ENCODE results near the gene MAPKAP1. TPM values are rescaled to one million over a fixed set of nuclear protein-coding genes. Genes with fewer than 3 reads are reported as not detected.

Gene MAPKAP1
- total RNA-seq, 2 experiments from 2014 or later: 111 to 117 TPM

DNA sequence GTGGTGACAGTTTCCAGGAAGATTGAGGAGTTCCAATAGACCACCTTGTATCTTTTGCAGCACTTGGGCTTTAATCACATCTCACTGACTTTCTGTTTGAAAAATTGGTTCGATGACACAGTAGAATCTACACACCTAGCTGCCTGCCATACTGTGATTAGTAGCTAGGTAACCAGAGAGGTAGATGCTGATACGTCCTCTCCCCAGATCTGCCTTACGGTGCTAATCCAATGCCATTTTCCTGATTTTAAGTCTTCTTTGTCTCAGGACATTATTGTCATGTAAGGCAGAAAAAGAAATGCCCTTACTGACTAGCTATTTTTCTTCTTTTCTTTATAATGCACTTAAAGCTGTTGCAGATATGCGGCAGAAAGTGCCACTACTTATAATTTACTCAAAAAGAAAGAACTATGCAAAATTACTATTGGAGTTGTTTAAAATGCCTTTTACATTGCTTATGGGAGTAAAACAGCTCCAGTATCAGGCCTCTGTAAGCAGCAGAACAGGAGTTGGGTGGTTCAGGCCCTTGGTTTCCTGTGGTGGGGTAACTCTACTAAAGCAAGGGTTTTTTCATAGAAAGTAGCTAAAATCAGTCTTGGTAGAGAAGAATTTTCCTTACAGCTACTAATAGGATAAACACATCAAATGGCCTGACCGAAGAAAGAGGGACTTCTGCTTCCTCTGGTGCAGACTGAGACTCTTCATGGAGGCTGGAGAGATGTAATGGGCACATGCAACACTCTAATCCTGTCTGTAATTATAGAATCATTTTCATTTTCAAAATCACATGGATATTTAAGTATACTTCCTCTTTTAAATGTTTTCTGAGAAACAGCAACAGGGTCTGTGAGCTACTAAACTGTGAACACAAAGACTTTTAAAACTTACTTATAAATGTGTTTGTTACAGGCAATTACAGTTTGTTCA lies 177.2 kb downstream of the MAPKAP1 start:
- ChIA-PET POLR2A (interaction anchor here (0.5 kb wide), 1 partner anchor 38 kb away, joined by 3 read pairs; no protein-coding TSS in a partner anchor), CTCF (interaction anchor here (0.7 kb wide), 1 partner anchor 734 kb away, joined by 3 read pairs; no protein-coding TSS in a partner anchor)

DNA sequence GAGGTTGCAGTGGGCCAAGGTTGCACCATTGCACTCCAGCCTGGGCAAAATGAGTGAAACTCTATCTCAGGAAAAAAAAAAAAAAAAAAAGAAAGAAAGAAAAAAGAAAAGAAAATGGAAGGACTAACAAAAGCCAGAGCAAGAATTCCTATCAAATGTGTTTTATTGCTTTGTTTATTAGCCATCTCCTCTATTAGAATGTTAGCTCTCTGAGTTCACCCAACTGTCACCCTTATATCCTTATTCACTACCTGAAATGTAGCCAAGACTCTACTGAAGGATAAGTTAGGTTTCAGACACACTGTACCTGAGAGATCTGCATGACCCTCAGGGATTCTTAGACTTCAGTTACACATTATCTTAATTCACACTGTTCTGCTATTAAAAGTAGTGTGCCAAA lies 177.9 kb downstream of the MAPKAP1 start:
- CTCF ChIA-PET: interaction anchor here (0.7 kb wide), 1 partner anchor 735 kb away, joined by 3 read pairs; no protein-coding TSS in a partner anchor
- POLR2A ChIA-PET: no interaction called here

DNA sequence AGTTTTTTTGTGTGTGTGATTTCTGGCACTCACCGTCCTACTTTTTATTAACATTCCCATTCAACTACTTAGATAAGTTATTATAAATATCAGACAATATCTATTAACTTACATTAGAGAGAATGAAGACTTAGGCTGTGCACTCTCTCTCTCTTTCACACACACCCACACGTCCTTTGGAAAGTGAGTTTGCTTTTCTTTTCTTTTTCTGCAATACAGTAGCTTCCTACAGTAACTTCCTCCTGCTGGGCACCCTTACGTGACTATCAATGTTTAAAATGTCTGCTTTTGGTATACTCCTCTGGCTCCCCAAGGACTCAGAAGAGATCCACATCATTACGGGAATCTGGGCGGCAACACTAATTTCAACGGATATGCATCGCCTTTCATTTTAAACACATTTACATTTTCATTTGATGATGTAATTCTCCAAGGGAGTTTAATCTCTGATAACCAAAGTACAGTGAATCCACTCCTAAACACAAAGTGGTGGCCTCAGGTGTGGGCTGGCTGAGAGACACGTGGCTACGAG lies 179.5 kb downstream of the MAPKAP1 start:
- ChIA-PET CTCF (interaction anchor here (1.0 kb wide), 1 partner anchor 47 kb away, joined by 3 read pairs; no protein-coding TSS in a partner anchor), POLR2A (no interaction called here)

DNA sequence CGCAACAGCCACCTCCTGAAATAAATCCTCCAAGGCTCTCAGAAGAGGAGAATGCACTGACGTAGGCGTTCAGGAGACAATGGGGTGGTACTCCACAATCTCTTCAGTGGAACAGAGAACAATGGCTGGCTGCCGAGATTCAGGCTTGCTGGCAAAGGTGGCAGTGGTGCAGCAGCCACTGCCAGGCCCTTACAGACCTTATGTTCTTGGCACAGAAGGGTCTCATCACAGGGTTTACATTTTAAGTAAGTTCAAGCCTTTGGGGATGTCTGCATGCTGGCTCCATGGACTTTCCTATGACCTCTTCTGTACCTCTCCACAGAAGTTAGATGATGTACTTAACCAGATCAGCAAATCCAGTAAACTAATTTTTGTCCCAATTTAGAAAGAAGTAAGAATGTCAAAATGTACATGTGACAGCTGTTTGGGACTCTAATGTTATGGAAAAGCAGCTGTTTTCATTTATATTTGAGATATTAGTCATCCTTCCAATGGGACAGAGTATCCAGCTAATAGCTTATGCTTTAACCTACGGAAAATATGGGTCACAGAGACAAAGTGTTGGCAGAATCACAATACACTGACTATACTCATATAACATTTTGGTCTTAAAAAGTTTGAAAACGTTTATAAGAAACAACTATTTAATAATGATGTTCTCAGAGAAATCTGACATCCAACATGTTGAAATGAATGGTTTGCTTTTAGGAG lies 180.9 kb downstream of the MAPKAP1 start:
- ChIA-PET CTCF (interaction anchor here (1.5 kb wide), 1 partner anchor 32 kb away, joined by 5 read pairs; no protein-coding TSS in a partner anchor), POLR2A (no interaction called here)

DNA sequence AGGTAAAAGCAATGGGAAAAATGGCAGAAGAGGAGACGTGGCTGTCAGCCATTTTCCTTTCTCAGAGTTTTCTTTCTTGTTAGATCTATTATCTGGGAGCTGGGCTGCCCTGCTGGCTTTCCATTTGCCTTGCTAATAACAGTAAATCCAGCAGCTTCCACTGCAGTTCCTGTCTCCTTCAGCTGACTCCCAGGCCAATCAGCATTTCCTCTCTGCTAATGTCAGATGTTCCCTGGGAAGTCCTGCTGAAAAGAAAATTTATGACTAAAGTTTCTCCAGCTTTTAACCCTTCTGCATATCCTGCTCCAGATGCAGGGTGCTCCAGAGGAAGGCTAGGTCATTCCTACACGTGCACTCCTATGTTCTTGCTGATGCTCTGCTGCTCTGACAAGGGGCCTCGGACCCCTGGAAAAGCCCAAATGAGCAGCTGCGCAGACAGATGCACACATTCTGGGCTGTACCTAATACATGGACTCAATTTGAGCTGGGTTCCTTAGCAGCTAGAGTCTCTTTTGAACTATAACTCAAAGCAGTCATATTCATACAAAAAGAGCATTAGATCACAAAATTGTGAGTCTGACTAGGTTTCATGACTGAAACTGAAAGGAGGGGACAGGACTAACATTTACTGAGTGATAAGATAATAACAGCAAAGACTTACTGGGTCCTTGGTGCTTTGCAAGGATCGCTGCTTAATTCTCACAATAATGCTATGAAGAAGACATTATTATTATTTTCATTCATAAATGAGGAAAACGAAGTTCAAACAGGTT lies 182.2 kb downstream of the MAPKAP1 start:
- CTCF ChIA-PET: interaction anchor here (0.6 to 1.5 kb wide), 3 partner anchors 12 to 76 kb away, joined by 3 to 5 read pairs (median 3); no protein-coding TSS in a partner anchor
- POLR2A ChIA-PET: interaction anchor here (0.5 to 0.6 kb wide), 2 partner anchors 10 to 107 kb away, joined by 3 read pairs; no protein-coding TSS in a partner anchor

DNA sequence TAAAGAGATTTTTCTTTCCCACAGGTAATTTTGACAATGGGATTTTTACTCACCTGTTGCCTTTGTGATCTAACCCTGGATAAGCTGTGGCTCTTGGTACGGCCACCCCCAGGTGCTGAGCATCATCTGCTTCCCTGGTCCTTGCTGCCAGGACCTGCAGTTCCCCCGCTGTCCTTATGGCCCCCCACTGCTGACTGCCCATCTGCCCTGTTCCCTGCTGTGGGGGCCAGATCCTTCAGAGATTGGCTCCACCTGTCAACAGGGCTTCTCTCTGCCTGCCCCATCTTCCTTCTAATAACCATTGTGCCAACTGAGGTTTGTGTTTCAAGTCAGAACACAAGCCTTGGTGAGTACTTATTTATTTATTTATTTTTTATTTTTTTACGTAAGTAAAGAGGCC lies 183.3 kb downstream of the MAPKAP1 start:
- POLR2A ChIA-PET: no interaction called here
- CTCF ChIA-PET: no interaction called here

DNA sequence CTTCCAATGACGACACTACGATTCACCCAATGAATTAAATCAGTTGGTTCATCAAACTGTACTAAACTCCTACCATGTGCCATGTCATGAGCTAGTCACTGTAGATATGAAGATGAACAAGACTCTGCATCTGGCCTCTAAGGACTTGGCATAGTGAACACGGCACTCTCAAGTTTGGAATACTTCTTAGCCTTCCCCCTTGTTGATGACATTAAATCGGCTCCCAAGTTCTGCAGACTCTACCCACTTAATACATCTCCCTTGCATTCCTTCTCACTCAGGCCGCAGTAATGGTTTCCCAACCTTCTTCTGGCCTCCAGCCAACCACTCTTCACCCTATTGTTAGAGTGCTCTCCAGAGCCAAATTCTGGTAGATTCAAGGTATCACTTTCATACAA lies 184.7 kb downstream of the MAPKAP1 start:
- ChIA-PET POLR2A (no interaction called here), CTCF (interaction anchor here (1.2 to 1.4 kb wide), 2 partner anchors 9 to 115 kb away, joined by 4 to 5 read pairs; no protein-coding TSS in a partner anchor)

DNA sequence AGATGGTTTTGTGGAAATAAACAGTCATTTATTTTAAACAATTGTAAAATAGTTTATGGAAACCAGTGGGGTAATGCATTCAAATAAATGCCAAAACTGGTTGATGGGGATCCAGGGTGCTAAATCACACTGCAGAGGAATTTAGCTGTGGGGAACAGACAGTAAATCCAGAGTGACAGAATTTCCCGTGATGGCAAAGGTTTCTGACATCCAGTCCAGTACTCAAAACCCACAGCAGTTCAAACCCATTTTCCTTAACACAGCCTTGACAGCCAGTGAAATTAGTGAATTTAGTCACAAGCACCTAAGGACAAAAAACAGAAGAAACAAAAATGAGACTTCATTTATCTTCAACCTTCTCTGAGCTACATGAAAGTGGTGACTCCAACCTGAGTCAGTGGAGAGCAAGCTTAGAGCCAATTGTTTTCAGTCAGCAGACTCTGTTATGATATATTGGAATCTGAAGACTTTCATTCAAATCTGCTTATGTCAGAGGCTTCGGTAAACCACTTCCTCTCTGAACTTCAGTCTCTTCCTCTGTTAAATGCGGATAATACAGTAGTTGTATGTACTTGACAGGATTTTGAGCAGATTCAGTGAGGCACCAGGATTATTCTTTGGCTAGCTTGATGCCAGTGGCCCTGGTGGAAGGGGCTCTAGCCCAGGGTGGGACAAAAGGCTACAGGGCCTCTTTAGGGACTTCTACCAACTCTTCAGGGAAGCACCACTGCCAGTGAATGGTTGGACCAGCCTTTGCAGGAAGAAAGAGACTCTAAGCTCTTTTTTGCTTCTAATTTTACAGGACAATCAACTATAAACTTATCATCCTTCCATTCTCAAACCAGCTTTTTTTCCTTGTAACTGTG lies 185.3 kb downstream of the MAPKAP1 start:
- ChIA-PET CTCF (interaction anchor here (1.2 to 1.4 kb wide), 2 partner anchors 8 to 114 kb away, joined by 4 to 5 read pairs; no protein-coding TSS in a partner anchor), POLR2A (interaction anchor here (1.2 kb wide), 1 partner anchor 111 kb away, joined by 4 read pairs; no protein-coding TSS in a partner anchor)

DNA sequence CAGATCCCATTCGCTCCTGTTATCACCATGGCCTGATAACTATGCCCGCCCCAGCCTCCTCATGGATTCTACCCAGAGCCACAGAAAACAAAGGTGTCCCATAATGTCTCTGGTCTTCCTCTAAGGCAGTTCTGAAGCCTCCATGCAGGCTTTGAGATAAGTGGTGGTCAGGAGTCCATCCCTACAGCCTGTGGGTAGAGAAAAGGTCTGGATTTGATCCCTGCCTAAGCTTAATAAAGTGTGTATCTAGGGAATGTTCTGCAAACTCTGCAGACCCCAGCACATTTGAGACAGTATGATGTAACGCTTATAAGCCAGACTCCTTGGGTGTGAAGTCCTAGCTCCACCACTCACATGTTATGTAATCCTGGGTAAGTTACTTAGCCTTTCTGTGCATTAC lies 187.3 kb downstream of the MAPKAP1 start:
- CTCF ChIA-PET: no interaction called here
- POLR2A ChIA-PET: no interaction called here

DNA sequence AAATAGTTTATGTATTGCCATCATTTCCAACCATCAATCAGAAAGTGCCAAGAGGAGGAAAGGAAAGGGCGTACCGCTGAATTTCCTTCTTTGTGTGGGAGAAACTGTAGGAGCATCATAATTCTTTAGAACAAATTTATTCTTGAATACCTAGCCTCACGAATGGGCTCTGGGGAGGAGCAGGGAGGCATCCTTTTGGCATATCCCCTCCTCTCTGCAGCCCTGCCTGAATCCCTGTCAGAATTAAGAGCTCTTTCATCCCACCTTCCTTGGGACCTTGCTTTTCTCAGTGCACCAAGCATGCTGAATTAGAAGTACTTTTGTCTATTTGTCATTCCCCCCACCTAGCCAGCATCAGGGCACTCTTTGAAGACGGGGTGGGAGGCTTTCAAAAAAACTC lies 189.4 kb downstream of the MAPKAP1 start:
- ChIA-PET POLR2A (no interaction called here), CTCF (no interaction called here)

DNA sequence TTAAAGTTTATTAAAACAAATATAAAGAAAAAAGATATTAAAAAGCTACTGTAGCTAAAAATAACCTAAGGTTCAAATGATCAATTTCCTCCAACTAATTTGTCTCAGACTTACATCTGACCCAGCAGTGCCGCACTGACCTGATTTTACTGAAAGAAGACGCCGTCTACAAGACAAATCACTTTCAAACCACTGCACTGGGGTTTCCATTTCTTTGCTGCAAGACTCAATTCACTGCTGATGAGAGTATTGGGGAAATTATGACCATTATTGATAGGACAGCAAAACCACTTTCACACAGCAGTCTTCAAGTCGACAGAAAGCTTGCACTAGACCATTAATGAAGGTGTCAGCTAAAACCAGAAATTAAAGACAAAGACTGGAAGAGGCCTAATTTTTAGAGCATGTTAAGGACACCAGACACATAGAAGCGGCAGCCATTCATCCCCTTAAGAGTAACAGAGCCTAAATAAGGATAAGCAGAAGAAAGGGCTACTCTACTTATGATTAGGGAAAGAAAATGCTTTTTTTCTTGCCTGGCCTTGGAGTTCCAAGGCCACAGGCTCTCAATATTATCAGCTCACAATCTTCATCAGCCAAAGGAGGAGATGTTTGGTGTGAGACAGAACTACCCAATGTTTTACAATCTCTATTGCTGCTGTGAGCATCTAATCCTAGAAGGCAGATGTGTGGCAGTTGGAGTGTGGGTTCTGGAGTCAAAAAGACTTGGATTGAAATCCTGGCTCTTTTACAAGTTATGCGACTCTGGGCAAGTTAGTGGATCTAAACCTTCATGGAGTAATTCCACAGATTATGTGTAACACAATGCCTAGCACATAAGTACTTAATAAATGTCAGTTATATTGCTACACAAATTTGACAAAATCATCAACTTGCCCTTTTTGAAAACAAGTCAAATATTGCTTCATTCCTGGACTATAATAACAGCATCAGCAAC lies 190.7 kb downstream of the MAPKAP1 start:
- POLR2A ChIA-PET: no interaction called here
- CTCF ChIA-PET: no interaction called here

DNA sequence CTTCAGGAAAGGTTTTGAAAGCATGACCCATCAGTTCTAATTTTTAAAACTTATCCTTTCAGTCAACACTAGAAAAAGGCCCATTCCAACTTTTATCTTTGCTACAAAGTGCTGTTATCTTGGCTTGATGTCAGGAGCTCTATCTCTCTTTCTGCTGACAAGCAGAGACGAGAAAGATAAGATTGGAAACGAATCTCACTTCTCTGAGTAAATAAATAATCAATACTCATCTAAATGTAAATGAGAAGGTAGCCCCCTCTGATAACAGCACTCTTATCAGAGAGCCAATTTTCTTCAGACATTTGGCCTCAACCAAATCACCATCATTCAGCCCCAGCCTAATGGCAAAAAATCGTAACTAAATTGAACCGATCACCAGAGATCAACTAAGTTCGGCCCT lies 191.7 kb downstream of the MAPKAP1 start:
- ChIA-PET CTCF (interaction anchor here (1.0 kb wide), 1 partner anchor 31 kb away, joined by 3 read pairs; no protein-coding TSS in a partner anchor), POLR2A (no interaction called here)

DNA sequence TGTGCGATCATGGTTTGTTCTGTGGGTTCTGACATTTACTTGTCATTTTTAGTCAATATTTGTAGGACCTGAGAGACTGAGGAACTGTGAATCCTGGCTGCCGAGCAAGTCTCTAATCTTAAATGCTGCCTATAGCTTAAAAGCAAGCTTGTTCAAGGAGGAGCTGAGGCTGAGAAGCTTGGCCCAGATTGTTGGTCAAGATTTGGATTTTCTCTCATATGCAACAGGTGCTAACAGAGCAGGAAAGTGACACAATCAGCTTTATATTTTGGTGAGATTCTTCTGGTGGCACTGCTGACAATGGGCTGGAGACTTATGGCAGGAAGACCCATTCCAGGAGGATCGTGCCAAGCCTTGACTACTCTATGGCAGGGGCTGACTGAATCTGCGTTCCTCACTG lies 192.5 kb downstream of the MAPKAP1 start:
- CTCF ChIA-PET: interaction anchor here (0.7 to 1.3 kb wide), 3 partner anchors 11 to 107 kb away, joined by 3 read pairs; no protein-coding TSS in a partner anchor

DNA sequence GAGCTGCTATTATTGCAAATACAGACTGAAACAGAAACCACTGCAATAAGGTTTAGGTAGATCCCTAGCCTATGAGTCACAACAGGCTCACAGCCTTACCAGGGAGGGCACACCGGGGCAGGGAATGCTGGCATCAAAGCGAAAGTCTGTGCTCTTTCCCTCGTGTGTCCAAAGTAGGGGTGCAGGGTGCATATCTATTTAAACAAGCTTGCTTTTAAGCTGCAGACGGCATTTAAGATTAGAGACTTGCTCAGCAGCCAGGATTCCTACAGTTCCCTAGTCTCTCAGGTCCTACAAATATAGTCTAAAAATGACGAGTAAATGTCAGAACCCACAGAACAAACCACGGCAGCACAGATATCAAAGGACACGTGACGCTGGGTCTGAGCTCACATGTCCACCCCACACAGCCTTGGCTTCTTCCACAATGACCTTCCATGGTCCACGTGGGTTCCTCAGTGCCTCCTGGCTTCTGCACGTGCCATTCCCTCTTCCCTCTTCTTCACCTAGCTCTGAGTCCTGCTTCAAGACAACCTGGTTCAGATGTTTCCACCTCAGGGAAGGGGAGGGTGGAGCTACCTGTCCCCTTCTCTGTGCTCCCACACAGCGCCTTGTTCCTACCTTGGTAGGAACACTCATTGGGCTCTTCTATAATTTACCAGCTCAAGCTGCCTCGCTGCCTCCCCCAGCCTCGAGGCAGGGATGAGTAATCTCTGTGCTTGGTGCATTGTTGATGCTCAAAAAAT lies 193.2 kb downstream of the MAPKAP1 start:
- CTCF ChIA-PET: interaction anchor here (0.5 to 1.3 kb wide), 5 partner anchors 8 to 916 kb away, joined by 3 to 5 read pairs (median 3); no protein-coding TSS in a partner anchor

More for the DNA sequence above, 192.5 kb downstream of the MAPKAP1 start:
- POLR2A ChIA-PET: interaction anchor here (1.0 kb wide), 1 partner anchor 10 kb away, joined by 3 read pairs; no protein-coding TSS in a partner anchor

DNA sequence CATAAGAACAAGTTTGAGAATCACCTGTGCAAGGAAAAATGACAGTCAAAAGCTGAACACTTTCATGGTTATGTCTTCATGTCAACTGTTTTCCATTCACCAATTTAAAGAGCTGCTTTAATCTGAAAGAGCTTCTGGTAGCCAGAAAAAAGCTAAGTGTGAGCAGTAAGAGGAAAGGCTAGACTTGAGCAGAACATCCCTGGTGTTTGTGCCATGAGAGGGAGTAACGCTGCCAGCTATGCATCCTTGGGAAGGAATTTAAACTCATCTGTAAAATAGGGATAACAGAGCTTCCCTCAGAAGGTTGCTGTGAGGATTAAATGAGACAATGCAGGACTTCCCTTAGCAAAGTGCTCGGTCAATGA lies 193.7 kb downstream of the MAPKAP1 start:
- CTCF ChIA-PET: interaction anchor here (0.5 to 1.1 kb wide), 3 partner anchors 9 to 917 kb away, joined by 3 to 5 read pairs (median 3); no protein-coding TSS in a partner anchor
- POLR2A ChIA-PET: no interaction called here

More for the DNA sequence above, 193.2 kb downstream of the MAPKAP1 start:
- POLR2A ChIA-PET: interaction anchor here (1.0 kb wide), 1 partner anchor 11 kb away, joined by 3 read pairs; no protein-coding TSS in a partner anchor

Measured in activated CD8-positive, alpha-beta memory T cell treated with anti-CD3 and anti-CD28 coated beads for 36 hours (primary cell).